Stimulated activated CD4-positive, alpha-beta T cell treated with anti-CD3 and anti-CD28 coated beads, Interleukin-12 subunit alpha, Interleukin-12 subunit beta, amount 100 ng/mL, for 24 hours (primary cell): Measurements from ENCODE around the gene TGFB1.

Experiments
- DNase-seq, 2 experiments: peaks; one replicate each; pipeline ENCODE4 v3.0.0-alpha.2; 2020; ENCODE audit warnings: low read depth in 2 of 2

Gene TGFB1

DNA sequence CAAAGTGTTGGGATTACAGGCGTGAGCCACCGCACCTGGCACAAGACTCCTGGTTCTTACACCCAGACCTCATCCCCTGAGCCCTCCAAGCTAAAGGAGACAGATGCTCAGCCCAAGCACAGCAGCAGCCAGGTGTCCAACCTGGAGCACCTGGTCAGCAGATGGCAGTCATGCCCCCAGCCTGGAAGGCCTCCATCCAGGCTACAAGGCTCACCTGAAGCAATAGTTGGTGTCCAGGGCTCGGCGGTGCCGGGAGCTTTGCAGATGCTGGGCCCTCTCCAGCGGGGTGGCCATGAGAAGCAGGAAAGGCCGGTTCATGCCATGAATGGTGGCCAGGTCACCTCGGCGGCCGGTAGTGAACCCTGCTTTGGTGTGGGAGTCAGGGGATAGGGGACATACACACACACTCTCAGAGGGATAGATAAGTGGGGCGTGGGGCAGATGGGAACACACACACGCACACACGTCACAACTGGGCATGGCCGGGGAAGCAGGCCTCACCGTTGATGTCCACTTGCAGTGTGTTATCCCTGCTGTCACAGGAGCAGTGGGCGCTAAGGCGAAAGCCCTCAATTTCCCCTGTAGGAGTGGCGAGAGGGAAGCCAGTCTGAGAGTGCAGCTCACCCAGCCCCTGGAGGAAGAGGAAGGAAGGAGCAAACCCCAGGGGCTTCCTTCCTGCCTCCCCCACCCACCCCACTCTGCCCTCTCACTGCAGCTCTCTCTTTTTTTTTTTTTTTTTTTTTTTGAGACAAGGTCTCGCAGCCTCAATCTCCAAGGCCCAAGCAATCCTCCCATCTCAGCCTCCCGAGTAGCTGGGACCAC is 11.8 kb downstream of the TGFB1 start:
- no peak for DNase-seq

DNA sequence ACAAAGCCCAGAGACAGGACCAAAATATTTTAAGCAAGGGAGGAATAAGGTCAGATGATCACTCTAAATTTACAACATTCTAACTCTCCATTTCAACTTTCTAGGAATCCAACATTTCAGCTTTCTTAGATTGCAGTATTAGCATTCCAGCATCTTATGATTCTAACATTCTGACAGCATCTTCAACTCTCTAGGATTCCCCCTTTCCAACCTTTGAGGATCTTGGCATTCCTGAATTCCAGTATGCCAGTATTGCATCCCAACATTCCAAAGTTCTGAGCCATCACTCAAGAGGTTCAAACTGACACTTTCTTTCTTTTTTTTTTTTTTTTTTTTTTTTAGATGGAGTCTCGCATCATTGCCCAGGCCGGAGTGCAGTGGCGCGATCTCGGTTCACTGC is 13.8 kb downstream of the TGFB1 start:
- DNase-seq: no peak

DNA sequence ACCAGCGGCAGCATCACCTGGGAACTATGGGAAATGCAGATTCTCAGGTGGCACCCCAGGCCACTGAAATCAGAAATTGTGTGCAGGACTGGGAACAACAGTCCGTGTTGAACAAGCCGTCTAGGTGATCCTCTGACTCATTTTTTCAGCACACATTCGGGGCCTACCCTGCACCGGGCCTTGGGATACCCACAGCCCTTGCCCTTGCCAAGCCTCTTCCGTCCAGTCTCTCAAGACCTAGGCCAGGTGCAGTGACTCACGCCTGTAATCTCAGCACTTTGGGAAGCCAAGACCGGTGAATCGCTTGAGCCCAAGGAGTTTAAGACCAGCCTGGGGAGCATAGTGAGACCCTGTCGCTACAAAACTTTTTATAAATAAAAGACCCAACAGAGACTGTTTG is 18.3 kb downstream of the TGFB1 start:
- DNase-seq: no peak

DNA sequence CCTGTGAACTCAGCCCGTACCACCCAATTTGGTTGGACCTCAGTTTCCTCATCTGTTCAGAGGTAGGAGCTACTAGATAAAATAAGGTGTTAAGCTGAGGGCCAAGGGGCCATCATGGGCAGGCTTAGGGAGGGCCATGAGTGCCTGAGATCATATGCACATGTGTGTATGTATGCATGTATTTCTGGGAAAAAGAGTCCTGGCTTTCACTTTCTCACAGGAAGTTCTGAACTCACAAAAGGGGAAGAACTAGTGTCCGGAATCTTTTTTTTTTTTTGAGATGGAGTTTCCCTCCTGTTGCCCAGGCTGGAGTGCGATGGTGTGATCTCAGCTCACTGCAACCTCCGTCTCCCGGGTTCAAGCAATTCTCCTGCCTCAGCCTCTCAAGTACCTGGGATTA is 18.9 kb downstream of the TGFB1 start:
- DNase-seq: no peak

DNA sequence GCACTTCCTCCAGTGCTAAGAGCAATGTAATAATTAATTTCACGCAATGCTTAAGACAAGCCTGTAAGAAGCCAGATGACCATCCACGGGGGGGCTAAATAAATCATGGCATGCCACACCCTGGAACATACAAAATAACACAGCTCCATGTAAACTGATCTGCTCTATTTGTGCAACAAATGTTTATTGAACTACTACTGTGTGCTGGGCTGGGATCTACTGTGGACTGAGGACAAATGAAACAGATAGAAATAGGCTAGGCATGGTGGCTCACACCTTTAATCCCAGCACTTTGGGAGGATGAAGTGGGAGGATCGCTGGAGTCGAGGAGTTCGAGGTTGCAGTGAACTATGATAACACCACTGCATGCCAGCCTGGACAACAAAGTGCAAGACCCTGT is 21.3 kb downstream of the TGFB1 start:
- no peak for DNase-seq

DNA sequence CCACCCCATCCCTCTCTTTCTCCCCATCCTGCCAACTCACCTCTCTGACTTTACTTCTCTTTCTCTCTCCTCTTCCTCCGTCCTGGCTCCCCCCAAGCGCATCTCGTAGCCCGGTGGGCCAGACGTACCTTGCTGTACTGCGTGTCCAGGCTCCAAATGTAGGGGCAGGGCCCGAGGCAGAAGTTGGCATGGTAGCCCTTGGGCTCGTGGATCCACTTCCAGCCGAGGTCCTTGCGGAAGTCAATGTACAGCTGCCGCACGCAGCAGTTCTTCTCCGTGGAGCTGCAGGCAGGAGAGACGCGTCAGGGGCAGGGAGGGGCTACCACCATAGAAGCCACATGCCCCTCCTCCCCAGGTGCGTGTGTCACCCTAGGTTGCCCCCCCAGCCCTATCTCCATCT is 21.7 kb downstream of the TGFB1 start:
- DNase-seq: no peak

DNA sequence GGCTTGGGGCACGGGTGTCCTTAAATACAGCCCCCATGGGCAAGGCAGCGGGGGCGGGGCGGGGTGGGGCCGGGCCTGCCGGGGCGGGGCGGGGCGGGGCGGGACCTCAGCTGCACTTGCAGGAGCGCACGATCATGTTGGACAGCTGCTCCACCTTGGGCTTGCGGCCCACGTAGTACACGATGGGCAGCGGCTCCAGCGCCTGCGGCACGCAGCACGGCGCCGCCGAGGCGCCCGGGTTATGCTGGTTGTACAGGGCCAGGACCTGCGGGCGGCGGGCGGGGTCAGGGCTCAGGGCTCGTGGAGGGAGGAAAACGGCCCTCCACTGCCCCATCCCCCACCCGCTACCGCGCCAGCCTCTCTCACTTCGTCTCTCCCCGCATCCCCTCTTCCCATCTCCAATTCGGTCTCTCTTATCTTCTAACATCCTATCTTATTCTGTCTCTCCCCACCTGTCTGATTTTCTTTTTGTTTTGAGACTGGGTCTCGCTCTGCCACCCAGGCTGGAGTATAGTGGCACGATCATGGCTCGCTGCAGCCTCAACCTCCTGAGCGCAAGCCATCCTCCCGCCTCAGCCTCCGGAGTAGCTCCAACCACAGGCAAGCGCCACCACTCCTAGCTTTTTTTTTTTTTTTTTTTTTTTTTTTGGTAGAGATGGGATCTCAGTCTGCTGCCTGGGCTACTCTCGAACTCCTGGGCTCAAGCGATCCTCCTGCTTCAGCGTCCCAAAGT is 22.6 kb downstream of the TGFB1 start:
- no peak for DNase-seq

DNA sequence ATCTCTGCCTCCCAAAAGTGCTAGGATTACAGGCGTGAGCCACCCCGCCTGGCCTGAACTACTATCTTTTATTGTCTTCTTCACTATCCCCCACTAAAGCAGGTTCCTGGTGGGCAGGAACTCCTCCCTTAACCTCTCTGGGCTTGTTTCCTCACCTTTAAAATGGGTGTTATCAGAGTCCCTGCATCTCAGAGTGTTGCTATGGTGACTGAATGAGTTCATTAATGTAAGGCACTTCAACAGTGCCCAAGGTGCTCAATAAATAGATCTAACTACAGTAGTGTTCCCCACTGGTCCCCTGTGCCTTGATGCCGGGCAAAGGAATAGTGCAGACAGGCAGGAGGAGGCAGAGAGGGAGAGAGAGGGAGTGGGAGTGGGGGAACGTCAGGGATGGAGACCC is 23.2 kb downstream of the TGFB1 start:
- no peak for DNase-seq

DNA sequence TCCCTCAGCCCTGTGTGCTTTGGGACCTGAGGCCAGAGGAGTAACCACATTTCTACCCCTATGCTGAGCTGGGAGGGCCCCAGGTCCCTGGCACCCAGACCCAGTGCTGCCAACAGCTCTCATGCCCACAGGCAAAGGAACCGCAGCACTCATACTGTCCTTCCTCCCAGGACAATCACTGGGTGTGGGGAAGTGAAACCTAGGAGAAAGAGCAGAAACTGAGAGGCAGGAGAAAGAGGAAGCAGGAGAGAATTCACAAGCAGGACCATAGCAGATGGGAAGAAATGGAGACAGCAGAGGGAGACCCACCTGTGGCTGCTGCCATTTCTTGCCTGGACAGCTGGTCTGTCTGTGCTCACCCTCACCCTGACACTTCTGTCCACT is 24.9 kb downstream of the TGFB1 start:
- no peak for DNase-seq

DNA sequence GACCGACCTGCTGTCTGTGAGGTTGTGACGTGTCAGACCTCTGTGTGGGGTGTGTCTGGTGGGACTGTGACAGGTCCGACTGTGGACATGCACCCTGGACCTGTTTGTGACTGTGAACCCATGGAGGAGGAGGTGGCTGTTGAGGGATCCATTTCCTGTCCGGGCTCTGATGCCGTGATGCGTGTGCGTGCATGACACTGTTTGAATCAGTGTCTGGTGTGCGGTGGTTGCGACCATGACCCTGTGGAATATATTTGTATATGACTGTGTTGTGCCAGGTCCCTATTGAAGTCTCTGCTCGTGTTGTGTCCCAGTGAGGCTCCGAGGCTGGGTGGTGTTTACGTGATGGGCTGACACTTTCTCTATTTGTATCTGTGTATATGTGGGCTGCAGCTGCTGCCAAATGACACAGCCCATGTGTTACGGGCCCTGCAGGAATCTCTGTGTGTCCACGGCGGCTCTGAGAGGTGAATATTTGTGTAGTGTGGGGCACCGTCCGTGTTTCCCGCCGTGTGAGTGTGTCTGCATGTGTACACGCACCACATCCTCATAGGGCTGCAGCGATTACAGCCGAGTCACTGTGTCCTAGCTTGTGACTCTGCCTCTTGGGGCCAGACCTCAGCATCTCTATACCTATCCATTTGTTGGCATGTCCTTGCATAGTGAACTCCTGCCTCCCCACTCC is 25.4 kb downstream of the TGFB1 start:
- DNase-seq: peak in 1 of 2 experiments; percentile 36

DNA sequence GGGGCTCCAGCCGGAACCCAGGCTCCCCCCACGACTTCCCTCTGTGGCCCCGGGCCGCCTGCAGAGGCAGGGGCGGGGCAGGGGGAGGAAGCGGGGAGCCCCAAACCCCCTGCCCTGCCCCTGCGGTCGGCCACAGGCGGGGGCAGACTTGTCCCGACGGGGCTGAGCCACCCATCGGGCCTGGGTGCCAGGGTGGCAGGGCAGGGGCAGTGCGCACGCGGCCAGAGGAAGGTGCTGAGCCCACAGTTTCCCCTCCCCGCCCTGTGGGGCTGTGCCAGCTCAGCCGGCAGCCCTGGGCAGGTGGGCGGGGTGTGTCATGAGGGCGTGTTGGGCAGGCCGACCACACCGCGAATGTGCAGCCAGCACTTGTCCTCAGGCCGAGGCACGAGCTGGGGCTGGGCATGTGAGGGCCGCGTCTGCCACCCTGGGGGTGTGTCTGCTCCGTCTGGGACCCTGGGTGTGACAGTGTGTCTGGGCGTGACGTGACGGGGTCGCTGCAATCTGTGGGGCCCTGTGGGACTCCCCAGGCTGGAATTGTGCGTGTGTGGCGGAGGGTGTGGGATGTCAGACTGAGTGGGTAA is 26.1 kb downstream of the TGFB1 start:
- peak; percentile 62 to 80 for DNase-seq

DNA sequence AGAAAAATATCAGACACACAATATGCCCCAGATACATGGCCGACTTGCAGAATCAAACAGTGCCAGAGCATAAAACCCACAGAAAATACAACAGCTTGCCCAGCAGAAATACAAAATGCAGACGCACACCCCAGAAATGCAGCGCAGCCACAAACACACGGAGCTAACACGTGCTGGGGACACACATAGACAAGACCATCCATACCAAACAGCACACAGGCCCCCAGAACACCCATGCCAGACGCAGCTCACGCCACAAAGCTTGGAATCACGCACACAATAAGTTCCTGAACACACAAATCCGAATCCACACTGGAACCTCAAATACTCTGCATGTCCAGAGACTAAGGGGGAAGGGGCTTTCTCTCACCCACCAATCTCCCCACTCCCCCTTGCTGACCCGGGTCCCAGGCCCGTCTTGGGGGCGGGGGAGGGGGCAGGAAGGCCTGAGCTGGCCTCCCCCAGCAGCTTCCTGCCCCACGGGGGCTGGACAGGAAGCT is 26.6 kb downstream of the TGFB1 start:
- DNase-seq: no peak

DNA sequence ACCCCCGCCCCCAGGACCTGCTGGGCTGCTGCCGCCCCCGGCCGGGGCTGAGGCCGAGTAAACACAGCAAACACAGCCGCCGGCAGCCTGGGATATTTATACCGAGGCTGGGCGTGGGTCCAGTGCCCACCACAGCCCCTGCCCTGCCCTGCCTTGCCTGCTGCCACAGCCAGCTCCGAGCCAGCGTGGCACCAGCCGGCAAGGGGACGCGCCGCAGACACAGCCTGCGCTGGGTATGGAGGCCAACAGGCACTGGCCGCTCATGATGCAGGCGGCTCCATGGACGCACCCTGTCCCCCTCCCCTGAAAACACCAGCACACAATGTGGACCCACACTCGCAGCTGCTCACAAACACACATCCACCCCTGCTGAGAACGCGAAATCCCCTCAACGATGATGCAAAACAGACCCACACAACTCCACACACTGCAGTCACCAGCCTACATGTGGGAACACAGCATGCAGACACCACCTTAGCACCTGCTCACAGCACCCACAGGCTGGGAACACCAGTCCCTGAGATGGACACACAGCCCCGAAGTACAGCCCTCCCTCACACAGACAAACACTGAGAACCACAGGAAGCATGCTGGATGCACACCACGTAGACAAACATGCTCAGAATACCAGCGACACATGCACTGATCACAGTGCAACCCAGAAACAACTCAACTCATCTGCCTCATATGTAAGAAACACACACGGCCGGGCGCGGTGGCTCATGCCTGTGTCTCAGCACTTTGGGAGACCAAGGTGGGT is 27.6 kb downstream of the TGFB1 start:
- DNase-seq: no peak

DNA sequence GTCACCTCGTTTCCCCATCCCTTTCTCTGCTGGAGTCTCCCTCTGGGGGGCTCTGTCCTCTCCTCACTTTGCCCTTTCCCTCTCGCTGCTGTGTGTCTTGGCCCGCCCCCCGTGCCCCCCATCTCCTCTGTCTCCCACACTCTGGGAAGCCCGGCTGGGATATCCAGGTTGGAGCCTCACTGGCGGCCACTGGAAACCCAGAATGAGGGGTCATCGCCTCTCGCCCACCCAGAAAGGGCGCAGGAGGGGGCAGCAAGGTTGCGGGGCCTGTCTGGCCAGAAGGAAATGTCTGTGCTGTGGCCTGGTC is 28.1 kb downstream of the TGFB1 start:
- DNase-seq: no peak

DNA sequence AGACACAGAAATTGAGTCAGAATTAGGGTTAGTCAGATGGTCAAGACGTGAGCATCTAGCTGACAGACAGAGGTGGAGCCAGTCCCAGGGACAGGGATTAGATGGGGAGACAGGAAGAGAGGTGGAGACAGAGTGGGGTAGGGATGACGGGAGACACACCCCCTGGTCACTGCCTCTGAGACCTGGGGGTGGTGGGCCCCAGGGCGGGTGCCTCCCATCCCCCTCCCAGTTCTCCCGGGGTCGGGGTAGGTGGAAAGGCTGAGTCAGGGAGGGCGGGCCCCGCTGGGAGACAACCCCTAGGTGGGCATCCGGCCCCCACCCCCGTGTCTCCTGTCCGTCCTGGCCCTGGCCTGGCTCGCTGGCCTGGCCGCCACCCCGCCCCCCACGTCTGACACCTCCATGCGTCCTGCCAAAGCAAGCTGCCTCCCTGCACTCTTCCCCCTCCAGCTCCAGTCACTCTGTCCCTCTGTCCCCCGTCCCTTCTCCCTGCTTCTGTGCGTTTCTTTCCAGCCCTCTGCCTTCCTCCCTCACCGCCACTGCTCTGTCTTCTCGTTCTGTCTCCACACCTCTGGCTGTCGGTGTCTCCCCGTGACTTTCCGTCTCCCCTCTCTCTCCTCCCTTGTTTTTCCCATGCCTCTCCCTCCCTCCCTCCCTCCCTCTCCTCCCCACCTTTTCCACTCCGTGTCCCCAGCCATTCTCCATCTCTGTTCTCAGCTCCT is 28.6 kb downstream of the TGFB1 start:
- DNase-seq: no peak

DNA sequence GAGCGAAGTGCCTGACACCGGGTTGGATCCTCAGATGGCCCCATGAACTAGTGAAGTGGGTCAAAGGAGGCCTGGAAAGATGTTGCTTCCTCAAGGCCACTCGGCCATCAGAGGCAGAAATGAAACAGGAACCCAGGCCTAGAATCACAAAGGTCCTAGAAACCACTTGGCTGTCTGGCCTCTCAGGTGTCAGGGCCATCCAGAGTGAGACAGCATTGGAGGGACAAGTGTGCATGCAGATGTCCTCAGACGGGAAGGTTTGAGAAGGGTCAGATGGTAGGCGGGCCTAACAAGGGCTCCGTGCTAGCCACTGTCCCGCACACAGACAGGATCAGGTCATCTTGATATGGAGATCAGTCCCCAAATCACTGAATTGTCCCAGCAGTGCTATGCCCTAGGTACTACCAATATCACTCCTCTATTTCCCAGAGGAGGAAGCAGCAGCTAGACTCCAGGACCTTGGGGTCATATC is 29.5 kb downstream of the TGFB1 start:
- no peak for DNase-seq

DNA sequence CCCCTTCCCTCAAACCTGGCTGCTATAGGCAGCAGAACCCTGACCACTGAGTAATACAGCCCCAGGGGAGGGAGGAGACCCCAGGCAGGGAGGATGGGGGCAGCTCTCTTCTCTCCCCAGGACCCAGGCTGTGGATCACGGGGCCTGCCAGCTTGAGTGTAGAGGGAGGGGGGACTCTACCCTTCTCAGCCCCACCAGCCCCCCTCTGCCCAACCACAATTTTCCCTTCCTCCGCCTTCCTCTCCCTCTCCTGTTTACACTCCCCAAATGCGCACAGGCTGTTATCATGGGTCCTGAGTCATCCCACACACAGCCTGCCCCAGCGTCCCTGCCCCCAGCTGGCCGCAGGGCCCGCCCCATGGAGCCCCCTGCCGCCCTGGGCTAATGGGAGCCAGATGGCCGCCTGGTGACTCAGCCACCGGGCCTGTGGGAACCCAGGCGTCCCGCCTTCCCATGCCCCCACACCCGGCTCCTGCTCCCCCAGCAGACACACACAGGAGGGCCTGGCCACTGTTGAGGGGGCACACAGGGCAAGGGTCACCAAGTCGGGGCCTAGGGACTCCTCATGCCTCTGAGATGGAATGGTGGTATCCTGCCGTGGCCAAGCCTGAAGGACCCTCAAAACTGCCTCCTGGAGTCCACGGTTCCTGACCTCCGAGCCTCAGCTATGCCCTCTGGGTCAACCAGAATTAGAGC is 30.1 kb downstream of the TGFB1 start:
- DNase-seq: no peak

DNA sequence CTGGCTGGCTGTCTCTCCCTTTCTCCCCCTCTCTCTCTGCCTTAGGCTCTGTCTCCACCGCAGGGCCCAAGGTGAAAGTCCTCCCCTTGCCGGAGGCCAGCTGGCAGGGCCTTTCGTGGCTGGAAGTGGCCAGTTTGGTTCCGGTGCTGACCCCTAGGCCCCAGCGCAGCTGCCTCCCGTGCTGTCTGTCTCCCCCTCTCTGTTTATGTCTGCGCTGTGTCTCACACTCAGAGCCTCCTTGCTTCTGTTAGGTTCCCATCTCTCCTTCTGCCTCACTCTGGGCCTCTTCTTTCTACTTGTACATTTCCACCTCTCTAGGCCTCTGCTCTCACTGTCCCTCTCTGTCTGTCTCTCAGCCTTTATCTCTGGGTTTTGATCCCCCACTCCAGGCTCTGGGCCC is 30.7 kb downstream of the TGFB1 start:
- no peak for DNase-seq

DNA sequence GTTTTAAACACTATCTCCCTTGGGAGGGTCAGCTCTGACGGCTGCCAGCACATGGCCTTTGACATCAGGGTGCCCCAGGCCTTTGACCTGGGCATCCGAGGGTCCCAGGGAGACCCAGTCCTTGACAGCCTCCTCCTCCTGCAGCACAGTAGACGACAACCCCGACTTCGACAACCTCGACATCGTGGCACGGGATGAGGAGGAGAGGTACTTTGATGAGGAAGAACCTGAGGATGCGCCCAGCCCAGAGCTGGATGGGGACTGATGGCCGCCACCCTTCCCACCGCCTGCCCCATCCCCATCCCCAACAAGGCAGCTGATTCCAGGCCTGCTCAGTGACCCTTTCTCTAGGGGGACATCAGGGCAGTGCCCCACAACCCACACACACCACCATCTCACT is 31.3 kb downstream of the TGFB1 start:
- DNase-seq: no peak

DNA sequence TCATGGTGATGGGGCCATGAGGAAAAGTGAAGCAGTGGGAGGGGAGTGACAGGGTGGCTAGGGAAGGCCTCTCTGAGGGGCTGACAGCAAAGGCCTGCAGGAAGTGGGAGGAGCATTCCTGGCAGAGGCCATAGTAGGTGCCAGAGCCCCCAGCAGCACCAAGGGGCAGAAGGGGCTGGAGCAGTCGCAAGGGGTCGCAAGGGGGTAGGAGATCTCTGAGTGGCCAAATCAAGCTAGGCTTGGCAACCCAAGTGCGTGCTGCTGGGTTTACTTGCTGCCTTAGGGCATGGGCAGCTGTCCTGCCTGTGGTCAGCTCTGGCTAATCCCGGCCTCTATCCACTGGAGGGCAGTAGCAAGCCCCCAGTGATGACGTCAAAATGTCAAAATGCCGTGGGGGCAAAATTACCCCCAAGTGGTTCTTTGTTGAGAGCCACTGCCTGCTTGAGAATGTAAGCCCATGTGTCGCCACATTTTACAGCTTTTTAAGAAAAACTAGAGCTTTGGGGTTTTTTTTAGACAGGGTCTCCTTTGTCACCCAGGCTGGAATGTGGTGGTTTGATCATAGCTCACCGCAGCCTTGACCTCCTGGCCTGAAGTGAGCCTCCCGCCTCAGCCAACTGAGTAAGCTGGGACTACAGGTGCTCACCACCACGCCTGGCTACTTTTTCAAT is 32.0 kb downstream of the TGFB1 start:
- DNase-seq: no peak
